Sigmoid colon (tissue), 7 donors: ENCODE data around the gene IRX4. TPM values are rescaled to one million over a fixed set of nuclear protein-coding genes. Genes with fewer than 3 reads are reported as not detected.

ENCODE experiments used
- DNase-seq: peaks from one replicate; pipeline ENCODE4 v3.0.0-alpha.2; 2019
- H3K27ac ChIP-seq, 4 donors: fragments of 200-600 bp; sonication (generic); one replicate each; pipeline ENCODE4 v1.5.1; 2016 to 2019; ENCODE audit warnings: mild to moderate bottlenecking in 1 of 4
- H3K27me3 ChIP-seq, 3 donors: fragments of 200-600 bp; sonication (generic); one replicate each; pipeline ENCODE4 v1.5.1; 2019; ENCODE audit warnings: mild to moderate bottlenecking in 1 of 3
- H3K36me3 ChIP-seq, 4 donors: fragments of 200-600 bp; sonication (generic); one replicate each; pipeline ENCODE4 v1.5.1; 2016 to 2019
- H3K4me1 ChIP-seq, 4 donors: fragments of 200-600 bp; sonication (generic); one replicate each; pipeline ENCODE4 v1.5.1; 2017 to 2019
- H3K4me3 ChIP-seq, 4 donors: fragments of 200-600 bp; sonication (generic); one replicate each; pipeline ENCODE4 v1.5.1; 2017 to 2019; ENCODE audit warnings: mild to moderate bottlenecking in 2 of 4, moderate library complexity in 1 of 4
- H3K9me3 ChIP-seq, 4 donors: fragments of 200-600 bp in 3 of 4; sonication (generic) in 3 of 4; one replicate each; pipeline versions ENCODE4 v1.5.1 to v1.6.1; 2013 to 2019
- CTCF ChIP-seq, 4 experiments: fragments of 450-650 bp in 3 of 4; fragments of 200-600 bp in 1 of 4; IDR thresholded peaks; one replicate each; pipeline ENCODE4 v1.5.1; 2016 to 2019; ENCODE audit warnings: antibody characterized with exemption in 4 of 4, mild to moderate bottlenecking in 3 of 4, moderate library complexity in 2 of 4
- EP300 ChIP-seq, 4 donors: sonication (generic); formaldehyde crosslinking; IDR thresholded peaks; one replicate each; pipeline ENCODE4 v1.6.1; 2017; ENCODE audit warnings: antibody characterized with exemption in 4 of 4
- POLR2A ChIP-seq, 2 donors: fragments of 450-650 bp; IDR thresholded peaks; one replicate each; pipeline ENCODE4 v1.6.1; 2016; ENCODE audit warnings: antibody characterized with exemption in 2 of 2, mild to moderate bottlenecking in 2 of 2, moderate library complexity in 2 of 2
- POLR2AphosphoS5 ChIP-seq, 4 donors: sonication (generic); formaldehyde crosslinking; IDR thresholded peaks; one replicate each; pipeline ENCODE4 v1.6.1; 2017; ENCODE audit warnings: antibody characterized with exemption in 4 of 4
- WGBS, 2 donors: extraction: QIAGEN DNeasy Blood & Tissue Kit; methylation state at CpG; one replicate each; pipeline ENCODE4 v1.1.7; 2013; 5-methylcytosine and 5-hydroxymethylcytosine counted together
- intact Hi-C: fragments of 100-400 bp; cut with DNase I; formaldehyde crosslinking; loops from one replicate; pipeline ENCODE4 v1.15.1; 2023
- polyA plus RNA-seq, 3 donors: library from polyadenylated mRNA; stranded (reverse); fragments of 200-250 nt; gene quantifications; one replicate each; pipeline ENCODE4 v1.2.3, GENCODE V29; 2013
- total RNA-seq, 4 donors: library from RNA; depleted of rRNA; stranded (reverse); fragments of >200 nt; gene quantifications; one replicate each; pipeline ENCODE4 v1.1.0, GENCODE V29; 2016
- donor health status: healthy with polysubstance abuse.
- donor health status: Bipolar disorder and iron deficiency.
- donor health status: healthy.

Gene IRX4
- total and polyA plus RNA-seq, 7 donors, result 0.06 TPM; not detected in 6

GRCh38 chr5:1885868-1886845, 3.4 kb upstream of the IRX4 start:
- Histone ChIP-seq H3K4me3 (no peak overlapping the region), H3K4me1 (peaks cover 0 to 44% (median 35%) of the 10 kb centered on the region in 4 donors), H3K9me3 (no peaks in the 10 kb centered on the region), H3K36me3 (no peaks in the 10 kb centered on the region), H3K27ac (no peak overlapping the region), H3K27me3 (peaks cover 59 to 93% (median 75%) of the 10 kb centered on the region in 3 donors)
- TF ChIP-seq EP300 (IDR thresholded peaks at IDR 0.05) (no peak), POLR2AphosphoS5 (IDR thresholded peaks at IDR 0.05) (no peak)
- DNase-seq, result no peak
- WGBS, 2 donors, result 5 to 13% methylated on average over 75 of the region's 75 CpGs
- intact Hi-C loops, result no loop called here

GRCh38 chr5:1885404-1885755, 2.7 kb upstream of the IRX4 start:
- Histone ChIP-seq H3K9me3 (no peaks in the 10 kb centered on the region), H3K4me1 (peaks cover 0 to 44% (median 35%) of the 10 kb centered on the region in 4 donors), H3K36me3 (no peaks in the 10 kb centered on the region), H3K27ac (no peak overlapping the region), H3K27me3 (peaks cover 63 to 97% (median 83%) of the 10 kb centered on the region in 3 donors), H3K4me3 (no peak overlapping the region)
- intact Hi-C loops, result no loop called here
- TF ChIP-seq EP300 (IDR thresholded peaks at IDR 0.05) (no peak), POLR2A (IDR thresholded peaks at IDR 0.05) (no peak), CTCF (IDR thresholded peaks at IDR 0.05) (no peak), POLR2AphosphoS5 (IDR thresholded peaks at IDR 0.05) (no peak)
- DNase-seq, result no peak
- WGBS, 2 donors, result 5 to 14% methylated on average over 19 of the region's 19 CpGs

- Histone ChIP-seq H3K4me3 (no peak overlapping the region), H3K9me3 (no peaks in the 10 kb centered on the region), H3K27me3 (peaks cover 69 to 97% (median 88%) of the 10 kb centered on the region in 3 donors), H3K36me3 (no peaks in the 10 kb centered on the region), H3K27ac (no peak overlapping the region), H3K4me1 (peaks cover 0 to 44% (median 35%) of the 10 kb centered on the region in 4 donors)
- intact Hi-C loops, result no loop called here
- no peak for TF ChIP-seq POLR2AphosphoS5 (IDR thresholded peaks at IDR 0.05)
- DNase-seq, result no peak
- WGBS, 2 donors, result 7 to 16% methylated on average over 24 of the region's 24 CpGs
Observed at GRCh38 chr5:1884678-1885403, 2.1 kb upstream of the IRX4 start.

- 5 to 18% methylated on average over 49 of the region's 49 CpGs for WGBS, 2 donors
- TF ChIP-seq POLR2AphosphoS5 (IDR thresholded peaks at IDR 0.05) (no peak), EP300 (IDR thresholded peaks at IDR 0.05) (no peak), CTCF (IDR thresholded peaks at IDR 0.05) (no peak), POLR2A (IDR thresholded peaks at IDR 0.05) (no peak)
- Histone ChIP-seq H3K9me3 (no peaks in the 10 kb centered on the region), H3K36me3 (no peaks in the 10 kb centered on the region), H3K4me1 (peaks cover 0 to 44% (median 35%) of the 10 kb centered on the region in 4 donors), H3K27me3 (peaks cover 76 to 97% (median 96%) of the 10 kb centered on the region in 3 donors), H3K27ac (no peak overlapping the region), H3K4me3 (peak overlapping the region in 2 of 4 donors; percentile 34 to 36)
- no peak for DNase-seq
- intact Hi-C loops, result no loop called here
Observed at GRCh38 chr5:1883925-1884677, 1.4 kb upstream of the IRX4 start.

GRCh38 chr5:1883120-1883924, 597 bp upstream of the IRX4 start:
- Histone ChIP-seq H3K27ac (no peak overlapping the region), H3K27me3 (peaks cover 83 to 100% (median 100%) of the 10 kb centered on the region in 3 donors), H3K4me1 (peaks cover 0 to 44% (median 35%) of the 10 kb centered on the region in 4 donors), H3K9me3 (no peaks in the 10 kb centered on the region), H3K4me3 (peak overlapping the region in 3 of 4 donors; percentile 14 to 36 (median 34)), H3K36me3 (no peaks in the 10 kb centered on the region)
- WGBS, 2 donors, result 2 to 7% methylated on average over 78 of the region's 78 CpGs
- intact Hi-C loops, result no loop called here
- no peak for DNase-seq
- TF ChIP-seq EP300 (IDR thresholded peaks at IDR 0.05), result no peak
- no peak for TF ChIP-seq POLR2AphosphoS5 (IDR thresholded peaks at IDR 0.05)
- no peak for TF ChIP-seq POLR2A (IDR thresholded peaks at IDR 0.05)
- no peak for TF ChIP-seq CTCF (IDR thresholded peaks at IDR 0.05)
